WTC11 (cell line): ENCODE measurements around the gene LSR. TPM values are rescaled to one million over a fixed set of nuclear protein-coding genes. Genes with fewer than 3 reads are reported as not detected.
A peak's percentile ranks its signal among the peaks of the same experiment; 100 is the strongest.

Source experiments
- ATAC-seq: fragments of 200-7000 bp; cut with Tn5 transposase; 2 replicates; pipeline ENCODE4 v1.10.0; 2021; ENCODE audit warnings: mild to moderate bottlenecking, moderate library complexity
- CTCF ChIA-PET: fragments of 300-600 bp; sonication (Branson Sonifier 250); formaldehyde crosslinking; loops from one replicate; lab custom pipeline; 2021; ENCODE audit warnings: antibody characterized with exemption; lab: Charles Lee
- POLR2A ChIA-PET: fragments of 350-600 bp; sonication (Branson Sonifier 250); formaldehyde crosslinking; loops from one replicate; lab custom pipeline; 2021; ENCODE audit warnings: antibody characterized with exemption; lab: Charles Lee
- DNase-seq: peaks from one replicate; pipeline ENCODE4 v3.0.0; 2021; ENCODE audit warnings: low spot score
- H3K27ac Mint-ChIP-seq: 2 replicates; pipeline ENCODE4 v1.8.0; 2021; ENCODE audit warnings: mixed read lengths
- H3K27me3 Mint-ChIP-seq: 2 replicates; pipeline ENCODE4 v1.8.0; 2021; ENCODE audit warnings: low read depth, mild to moderate bottlenecking, moderate library complexity, mixed read lengths
- H3K36me3 Mint-ChIP-seq: 2 replicates; pipeline ENCODE4 v1.8.0; 2021; ENCODE audit warnings: mixed read lengths
- H3K4me1 Mint-ChIP-seq: 2 replicates; pipeline ENCODE4 v1.8.0; 2022; ENCODE audit warnings: mixed read lengths
- H3K4me3 Mint-ChIP-seq: 2 replicates; pipeline ENCODE4 v1.8.0; 2021; ENCODE audit warnings: mild to moderate bottlenecking, moderate library complexity, mixed read lengths
- H3K9me3 Mint-ChIP-seq: 2 replicates; pipeline ENCODE4 v1.8.0; 2021; ENCODE audit warnings: mixed read lengths
- AFF4 ChIP-seq: sonication (generic); formaldehyde crosslinking; IDR thresholded peaks from 2 replicates; pipeline ENCODE4 v1.8.1; 2023; ENCODE audit warnings: mild to moderate bottlenecking, missing genetic modification reagents, borderline replicate concordance
- ARID4B ChIP-seq: sonication (generic); formaldehyde crosslinking; IDR thresholded peaks from 2 replicates; pipeline ENCODE4 v1.8.0; 2023; ENCODE audit warnings: missing genetic modification reagents, mild to moderate bottlenecking, borderline replicate concordance
- ATF6 ChIP-seq: sonication (generic); formaldehyde crosslinking; IDR thresholded peaks from 2 replicates; pipeline ENCODE4 v1.8.1; 2023; ENCODE audit warnings: mild to moderate bottlenecking, missing genetic modification reagents
- CREB1 ChIP-seq: sonication (generic); formaldehyde crosslinking; IDR thresholded peaks from 2 replicates; pipeline ENCODE4 v1.8.0; 2023; ENCODE audit warnings: mild to moderate bottlenecking, missing genetic modification reagents
- GTF2I ChIP-seq: fragments of 250-450 bp; sonication (Bioruptor Pico); conservative IDR thresholded peaks from 2 replicates; pipeline ENCODE4 v1.4.0; 2021; ENCODE audit warnings: mild to moderate bottlenecking
- JAZF1 ChIP-seq: fragments of 250-450 bp; sonication (Bioruptor Pico); IDR thresholded peaks from 2 replicates; pipeline ENCODE4 v1.9.0; 2021; ENCODE audit warnings: moderate library complexity, mild to moderate bottlenecking, inconsistent platforms
- MYBL2 ChIP-seq: sonication (generic); formaldehyde crosslinking; IDR thresholded peaks from 2 replicates; pipeline ENCODE4 v1.8.1; 2023; ENCODE audit warnings: mild to moderate bottlenecking, moderate library complexity, missing genetic modification reagents
- NR1H2 ChIP-seq: sonication (generic); formaldehyde crosslinking; IDR thresholded peaks from 2 replicates; pipeline ENCODE4 v1.9.0; 2021; ENCODE audit warnings: mild to moderate bottlenecking, moderate library complexity, missing genetic modification reagents
- SP1 ChIP-seq: sonication (generic); formaldehyde crosslinking; conservative IDR thresholded peaks from 2 replicates; pipeline ENCODE4 v1.8.1; 2022; ENCODE audit warnings: missing genetic modification reagents
- ZBTB43 ChIP-seq: sonication (generic); formaldehyde crosslinking; IDR thresholded peaks from 2 replicates; pipeline ENCODE4 v1.8.1; 2023; ENCODE audit warnings: mild to moderate bottlenecking, missing genetic modification reagents
- ZMAT4 ChIP-seq: fragments of 250-450 bp; sonication (Bioruptor Pico); IDR thresholded peaks from 2 replicates; pipeline ENCODE4 v1.9.0; 2021; ENCODE audit warnings: mild to moderate bottlenecking
- ZNF121 ChIP-seq: sonication (generic); formaldehyde crosslinking; IDR thresholded peaks from 2 replicates; pipeline ENCODE4 v1.8.0; 2023; ENCODE audit warnings: missing genetic modification reagents
- ZNF423 ChIP-seq: fragments of 250-450 bp; sonication (Bioruptor Pico); IDR thresholded peaks from 2 replicates; pipeline ENCODE4 v2.1.2; 2022; ENCODE audit warnings: mild to moderate bottlenecking, moderate library complexity
- total RNA-seq: library from RNA; stranded (reverse); gene quantifications from 3 replicates; pipeline ENCODE4 v1.2.3, GENCODE V29; 2021

The LSR gene
- total RNA-seq, 1 experiment from 2014 or later, result 130 TPM

- H3K36me3 Mint-ChIP-seq, result 0 out of 2 replicates have a peak, but pooled peaks cover 4% of the 10 kb centered on the region
- H3K9me3 Mint-ChIP-seq, result peaks cover 10% of the 10 kb centered on the region
- CTCF ChIA-PET, result interaction anchor here (0.8 to 1.3 kb wide), 2 partner anchors 42 to 64 kb away, joined by 3 read pairs; no protein-coding TSS in a partner anchor
- no peak for TF ChIP-seq CREB1 (CRISPR knock-in tag)
- no peak for TF ChIP-seq ZNF121 (CRISPR knock-in tag)
- no peak for TF ChIP-seq ZMAT4 (CRISPR knock-in tag)
- no peak for TF ChIP-seq AFF4 (CRISPR knock-in tag)
- no peak for TF ChIP-seq SP1 (CRISPR knock-in tag)
- no peak for TF ChIP-seq NR1H2 (CRISPR knock-in tag)
- TF ChIP-seq ZNF423 (CRISPR knock-in tag), result no peak
- no peak for TF ChIP-seq MYBL2 (CRISPR knock-in tag)
- TF ChIP-seq ARID4B, result no peak
- no peak for TF ChIP-seq JAZF1 (CRISPR knock-in tag)
- ATAC-seq (no peak), DNase-seq (no peak)
- POLR2A ChIA-PET, result interaction anchor here (0.7 kb wide), 1 partner anchor 165 kb away, joined by 5 read pairs; no protein-coding TSS in a partner anchor
- peaks cover 52% of the 10 kb centered on the region for H3K4me1 Mint-ChIP-seq
- peaks cover 6% of the 10 kb centered on the region for H3K27me3 Mint-ChIP-seq
- no peak overlapping the region for H3K4me3 Mint-ChIP-seq
- peak overlapping the region; percentile 89 for H3K27ac Mint-ChIP-seq
These were observed 43.0 kb upstream of the LSR start for GRCh38 chr19:35205733-35206323.

GRCh38 chr19:35206379-35206778 is 42.4 kb upstream of the LSR start:
- ATAC-seq, result no peak
- H3K9me3 Mint-ChIP-seq, result peaks cover 10% of the 10 kb centered on the region
- H3K36me3 Mint-ChIP-seq, result 0 out of 2 replicates have a peak, but pooled peaks cover 4% of the 10 kb centered on the region
- no peak for DNase-seq
- ChIA-PET POLR2A (no interaction called here), CTCF (interaction anchor here (1.3 kb wide), 1 partner anchor 64 kb away, joined by 3 read pairs; no protein-coding TSS in a partner anchor)
- peaks cover 48% of the 10 kb centered on the region for H3K4me1 Mint-ChIP-seq
- peak overlapping the region; percentile 89; the same call in 1 of the 2 replicates for H3K27ac Mint-ChIP-seq
- no peak for TF ChIP-seq ZBTB43 (CRISPR knock-in tag)
- no peak for TF ChIP-seq CREB1 (CRISPR knock-in tag)
- TF ChIP-seq GTF2I (CRISPR knock-in tag), result peak; percentile 74; the same call in 1 of the 2 replicates
- TF ChIP-seq ATF6 (CRISPR knock-in tag), result no peak
- H3K27me3 Mint-ChIP-seq, result peaks cover 4% of the 10 kb centered on the region
- H3K4me3 Mint-ChIP-seq, result no peak overlapping the region
